Fibroblast of skin of abdomen (primary cell): ENCODE measurements around the gene CNNM4.
"Not testable (repeated sequence)": the region's sequence is repeated elsewhere in the genome, so short reads cannot be mapped to it uniquely, and the experiment has no call there.

ENCODE experiments used
- DNase-seq: peaks from one replicate; pipeline ENCODE4 v3.0.0-alpha.2; 2013

Gene CNNM4

DNA sequence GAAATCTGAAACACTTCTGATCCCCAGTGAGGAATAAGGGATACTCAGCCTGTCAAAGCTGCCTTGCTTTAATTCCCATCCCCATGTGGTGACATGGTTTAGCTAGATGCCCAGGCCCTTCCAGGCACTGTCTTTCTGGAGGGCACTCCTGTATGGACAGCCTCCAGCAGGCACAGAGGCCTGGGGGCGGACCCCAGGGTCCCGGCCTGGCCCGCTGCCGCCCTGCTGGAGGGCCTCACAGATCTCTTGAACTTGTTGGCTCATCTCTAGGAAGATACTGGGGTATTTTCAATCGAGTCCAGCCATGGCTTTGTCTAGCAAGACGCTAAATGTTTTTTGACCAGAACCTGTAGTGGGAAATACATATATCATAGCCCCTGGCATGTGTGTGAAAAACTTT lies 34.4 kb downstream of the CNNM4 start:
- no peak for DNase-seq

DNA sequence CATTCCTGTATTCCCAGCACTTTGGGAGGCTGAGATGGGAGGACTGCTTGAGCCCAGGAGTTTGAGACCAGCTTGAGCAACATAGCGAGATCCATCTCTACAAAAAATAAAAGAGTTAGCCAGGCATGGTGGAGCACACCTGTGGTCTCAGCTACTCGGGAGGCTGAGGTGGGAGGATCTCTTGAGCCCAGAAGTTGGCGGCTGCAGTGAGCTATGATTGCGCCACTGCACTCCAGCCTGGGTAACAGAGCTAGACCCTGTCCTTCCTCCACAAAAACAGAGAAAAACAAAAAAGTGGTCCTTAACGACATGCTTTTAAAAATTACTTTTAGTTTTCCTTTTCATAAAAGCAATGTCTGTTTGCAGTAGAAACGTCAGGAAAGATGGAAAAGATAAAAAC lies 35.8 kb downstream of the CNNM4 start:
- not testable (repeated sequence) for DNase-seq

DNA sequence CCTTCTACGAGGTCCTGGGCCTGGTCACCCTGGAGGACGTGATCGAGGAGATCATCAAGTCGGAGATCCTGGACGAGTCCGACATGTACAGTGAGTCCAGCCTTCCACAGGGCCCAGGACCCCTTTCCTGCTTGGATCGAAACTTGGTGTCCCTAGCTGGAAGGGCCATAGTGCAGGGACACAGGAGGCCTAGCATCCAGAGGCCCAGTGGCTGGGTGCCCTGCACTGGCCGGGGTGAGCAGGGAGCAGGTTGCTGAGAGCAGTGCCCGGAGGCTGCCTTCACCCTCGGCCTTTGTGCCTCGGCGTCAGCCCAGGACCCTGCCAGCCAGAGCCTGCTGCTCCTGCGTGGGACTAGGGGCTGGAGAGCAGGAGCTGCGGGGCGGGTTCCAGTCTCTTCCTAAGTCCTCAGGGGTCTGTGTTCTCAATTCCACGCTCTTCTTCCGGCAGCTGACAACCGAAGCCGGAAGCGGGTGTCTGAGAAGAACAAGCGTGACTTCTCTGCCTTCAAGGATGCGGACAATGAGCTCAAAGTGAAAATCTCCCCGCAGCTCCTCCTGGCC lies 36.4 kb downstream of the CNNM4 start:
- DNase-seq = no peak

DNA sequence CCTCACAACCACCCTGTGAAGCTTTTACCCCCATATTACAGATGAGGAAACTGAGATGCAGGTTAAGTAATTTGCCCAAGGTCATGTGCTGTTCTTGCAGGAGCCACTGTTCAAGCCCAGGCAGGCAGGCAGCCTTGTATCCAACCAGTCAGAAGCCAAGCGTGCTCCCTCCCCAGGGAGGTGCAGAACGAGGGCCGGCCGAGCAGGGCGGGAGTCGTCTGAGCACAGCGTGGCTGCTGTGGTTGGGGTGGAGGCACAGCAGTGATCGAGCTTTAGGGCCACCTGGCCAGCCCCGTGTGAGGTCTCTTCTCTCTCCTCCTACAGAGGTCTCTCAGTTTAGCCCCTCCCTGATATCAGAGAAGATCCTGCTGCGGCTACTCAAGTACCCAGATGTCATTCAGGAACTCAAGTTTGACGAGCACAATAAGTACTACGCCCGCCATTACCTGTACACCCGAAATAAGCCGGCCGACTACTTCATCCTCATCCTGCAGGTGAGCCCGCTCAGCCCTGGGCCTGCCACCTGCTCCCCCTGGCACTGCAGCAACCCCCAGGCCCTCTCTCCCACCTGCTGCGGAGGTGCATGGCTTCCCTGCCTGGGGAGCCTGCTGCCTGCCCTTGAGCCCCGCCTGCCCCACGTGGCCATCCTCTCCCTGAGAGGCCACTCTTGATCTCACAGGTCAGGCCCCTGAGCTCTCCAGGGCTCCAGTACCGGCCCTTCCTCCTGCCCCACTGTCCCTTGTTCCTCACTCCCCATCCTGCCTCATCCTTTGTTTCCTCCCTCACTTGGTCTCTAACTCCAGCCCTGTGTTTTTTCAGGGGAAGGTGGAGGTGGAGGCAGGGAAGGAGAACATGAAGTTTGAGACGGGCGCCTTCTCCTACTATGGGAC lies 38.3 kb downstream of the CNNM4 start:
- no peak for DNase-seq

DNA sequence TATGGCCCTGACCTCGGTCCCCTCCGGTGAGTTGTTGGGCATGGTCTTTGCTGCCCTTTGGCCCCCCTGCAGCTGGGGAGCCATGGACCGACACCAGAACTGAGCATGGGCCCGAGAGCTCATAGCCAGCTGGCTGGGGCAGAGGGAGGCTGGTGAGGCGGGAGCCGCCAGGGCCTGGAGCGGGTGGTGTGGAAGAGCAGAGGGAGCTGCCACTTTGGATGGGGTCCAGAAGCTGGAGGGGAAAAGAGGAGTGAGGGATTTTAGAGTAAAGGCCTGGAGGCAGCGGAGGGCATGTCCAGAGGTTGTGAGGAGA lies 38.9 kb downstream of the CNNM4 start:
- DNase-seq = no peak

DNA sequence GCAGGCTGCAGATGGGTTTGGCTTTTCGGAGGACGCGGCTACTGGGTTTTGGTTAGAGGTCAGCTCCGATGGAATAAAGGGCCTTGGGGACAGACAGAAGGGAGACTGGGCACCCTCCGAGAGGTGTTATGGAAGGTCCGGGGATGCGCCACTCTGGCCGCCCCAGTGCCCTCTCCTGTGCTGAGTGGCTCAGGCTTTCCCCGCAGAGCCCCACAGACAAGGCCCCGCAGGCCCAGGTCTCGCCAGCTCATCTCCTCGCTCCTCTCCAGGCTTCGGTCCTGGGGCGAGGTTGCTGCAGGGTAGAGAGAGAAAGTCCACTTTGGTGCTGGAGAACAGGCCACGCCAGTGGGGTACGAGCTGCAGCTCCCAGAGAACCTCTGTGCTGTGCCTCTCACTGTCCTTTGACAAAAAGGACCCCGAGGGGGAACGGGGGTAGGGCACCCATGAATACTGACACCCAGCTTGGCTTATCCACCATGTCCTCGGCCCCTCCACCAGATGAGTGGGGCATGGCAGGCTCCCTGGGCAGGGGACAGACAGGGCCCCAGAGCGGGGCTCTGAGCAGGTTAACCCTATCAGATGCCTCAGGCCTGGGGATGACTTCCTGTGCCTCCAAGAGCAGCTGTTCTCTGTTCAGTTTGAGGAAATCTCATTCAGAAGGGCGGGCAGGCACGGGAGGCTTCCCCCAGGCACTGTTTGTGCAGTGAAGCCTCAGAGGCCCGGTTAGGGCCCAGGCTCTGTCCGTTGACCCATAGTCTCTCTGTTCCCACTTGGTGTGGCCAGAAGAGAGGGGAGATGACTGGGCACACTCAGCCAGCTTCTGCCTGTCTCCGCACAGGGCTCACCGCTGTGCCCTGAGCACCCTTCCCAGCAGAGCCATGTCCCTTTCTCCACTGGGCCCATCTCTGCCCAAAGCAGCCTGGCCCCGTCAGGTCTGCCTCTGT lies 39.6 kb downstream of the CNNM4 start:
- no peak for DNase-seq

DNA sequence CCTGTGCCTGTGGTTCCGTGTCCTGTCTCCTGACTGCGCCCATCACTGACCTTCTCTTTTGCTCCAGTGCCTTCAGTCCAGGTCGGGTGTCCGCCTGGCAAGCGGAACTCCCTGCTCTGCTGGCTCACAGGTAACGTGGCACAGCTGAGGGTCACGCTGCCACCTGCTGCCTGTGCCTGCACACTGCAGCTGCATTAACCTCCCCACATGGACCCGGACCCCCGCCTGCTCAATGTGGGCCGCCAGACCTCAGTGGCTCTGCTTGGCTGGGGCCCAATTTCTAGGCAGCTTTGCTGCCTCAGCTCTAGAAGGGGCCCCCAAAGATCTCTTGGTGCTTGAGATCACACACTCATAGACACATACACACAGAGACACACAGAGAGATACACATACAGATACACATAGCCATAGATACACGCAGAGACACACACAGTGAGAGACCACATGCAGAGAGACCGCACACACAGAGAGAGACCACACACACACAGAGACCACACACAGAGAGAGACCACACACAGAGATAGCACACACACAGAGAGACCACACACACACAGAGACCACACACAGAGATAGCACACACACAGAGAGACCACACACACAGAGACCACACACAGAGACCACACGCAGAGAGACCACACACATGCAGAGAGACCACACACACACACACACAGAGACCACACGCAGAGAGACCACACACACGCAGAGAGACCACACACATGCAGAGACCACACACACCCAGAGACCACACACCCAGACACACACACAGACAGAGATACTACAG lies 40.5 kb downstream of the CNNM4 start:
- peak; percentile 36 for DNase-seq

DNA sequence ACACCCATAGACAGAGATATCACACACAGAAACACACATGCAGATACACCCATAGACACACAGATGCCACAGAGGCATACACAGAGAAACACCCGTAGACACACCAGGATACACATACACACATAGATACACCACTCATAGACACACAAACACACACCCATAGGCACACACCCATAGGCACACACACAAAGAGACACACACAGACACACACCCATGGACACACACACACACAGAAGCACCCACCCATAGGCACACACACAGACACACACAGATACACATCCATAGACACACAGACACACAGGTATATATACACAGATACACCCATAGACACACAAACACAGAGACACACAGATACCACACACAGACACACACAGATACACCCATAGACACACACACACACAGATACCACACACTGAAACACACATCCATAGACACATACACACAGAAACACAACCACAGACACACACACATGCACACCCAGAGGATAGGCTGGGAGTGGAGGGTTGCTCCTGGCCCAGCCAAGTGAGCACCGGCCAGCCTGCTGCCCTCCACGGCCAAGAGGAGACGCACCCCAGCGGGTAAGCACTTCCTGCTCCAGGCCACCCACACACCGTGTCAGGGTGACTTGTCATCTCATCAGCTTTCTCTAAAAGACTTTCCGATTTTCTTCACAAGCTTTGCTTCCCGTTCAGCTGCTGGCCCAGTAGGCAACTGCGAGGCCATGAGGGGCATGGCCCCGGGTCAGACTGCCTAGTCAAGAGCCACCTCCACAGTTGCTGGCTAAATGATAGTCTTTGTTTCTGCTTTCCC lies 41.3 kb downstream of the CNNM4 start:
- no peak for DNase-seq

DNA sequence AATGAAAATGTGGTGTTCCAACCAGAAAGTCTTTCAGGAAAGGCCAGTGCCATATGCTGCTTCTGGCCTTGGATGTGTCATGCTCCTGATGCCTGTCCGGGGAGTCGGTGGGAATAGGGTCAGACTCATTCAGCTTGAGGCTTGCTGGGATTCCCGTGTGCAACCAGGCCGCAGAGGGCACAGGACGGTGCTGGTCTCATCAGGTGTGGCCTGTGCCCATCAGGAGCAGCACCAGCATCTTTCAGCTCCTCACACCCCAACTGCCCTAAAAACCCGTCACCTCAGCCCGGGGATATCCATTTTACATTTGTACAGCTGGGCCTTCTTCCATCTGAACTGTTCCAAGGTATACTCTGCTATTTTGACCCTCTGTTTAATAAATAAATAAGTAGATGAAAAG lies 42.0 kb downstream of the CNNM4 start:
- no peak for DNase-seq

DNA sequence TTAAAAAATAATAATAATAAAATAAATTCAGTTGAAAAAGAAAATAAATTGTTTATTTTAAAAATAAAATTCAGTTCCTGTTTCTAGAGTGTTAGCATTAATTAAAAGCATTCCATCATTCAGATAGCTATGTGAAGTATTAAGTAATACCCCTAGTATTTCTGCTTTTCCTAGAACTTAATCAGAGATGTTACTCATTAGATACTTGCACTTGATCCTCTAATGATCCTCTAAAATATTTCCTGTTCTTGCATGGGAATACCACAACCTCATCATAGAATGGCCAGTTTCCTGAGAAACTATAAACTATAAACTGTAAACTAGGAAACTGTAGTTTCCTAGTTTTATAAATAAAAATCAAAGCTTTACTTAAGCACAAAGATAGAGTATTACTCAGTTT lies 44.3 kb downstream of the CNNM4 start:
- no peak for DNase-seq

DNA sequence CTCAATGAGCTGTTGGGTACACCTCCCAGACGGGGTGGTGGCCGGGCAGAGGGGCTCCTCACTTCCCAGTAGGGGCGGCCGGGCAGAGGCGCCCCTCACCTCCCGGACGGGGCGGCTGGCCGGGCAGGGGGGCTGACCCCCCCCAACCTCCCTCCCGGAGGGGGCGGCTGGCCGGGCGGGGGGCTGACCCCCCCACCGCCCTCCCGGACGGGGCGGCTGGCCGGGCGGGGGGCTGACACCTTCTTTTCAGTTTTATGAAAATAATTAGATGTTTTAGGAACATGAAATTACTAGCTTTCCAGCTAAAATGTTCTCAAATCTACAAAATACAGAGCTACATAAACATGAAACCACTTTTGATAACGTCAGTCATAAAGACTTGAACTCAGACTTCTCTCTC lies 45.2 kb downstream of the CNNM4 start:
- not testable (repeated sequence) for DNase-seq

DNA sequence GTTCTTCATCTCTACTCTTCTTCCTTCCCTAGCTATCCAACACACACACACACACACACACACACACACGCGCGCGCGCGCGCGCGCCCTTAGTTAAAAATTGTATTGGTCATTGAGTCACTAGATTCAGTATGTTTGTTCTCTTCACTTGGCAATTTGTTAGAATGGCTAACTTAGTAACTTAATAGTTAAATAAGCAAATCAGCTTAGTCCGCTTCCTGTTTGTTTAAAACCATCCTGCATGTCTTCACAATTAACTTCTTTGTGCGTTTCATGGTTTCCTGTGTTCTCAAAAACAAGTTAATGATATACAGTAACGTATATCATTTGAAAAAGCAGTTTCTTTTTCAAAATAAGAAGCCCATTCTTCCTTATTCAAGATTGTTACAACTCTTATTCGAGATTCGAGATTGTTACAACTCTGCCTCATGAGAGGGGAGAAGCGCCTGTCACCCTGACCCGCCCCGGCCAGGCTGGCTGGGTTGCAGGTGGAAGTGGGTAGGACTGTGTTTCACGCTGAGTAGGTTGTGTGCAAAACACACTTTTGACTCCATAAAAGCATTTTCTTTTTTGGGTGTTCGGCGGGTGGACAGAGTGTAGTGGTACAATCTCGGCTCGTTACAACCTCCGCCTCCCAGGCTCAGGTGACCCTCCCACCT lies 45.9 kb downstream of the CNNM4 start:
- DNase-seq = no peak

DNA sequence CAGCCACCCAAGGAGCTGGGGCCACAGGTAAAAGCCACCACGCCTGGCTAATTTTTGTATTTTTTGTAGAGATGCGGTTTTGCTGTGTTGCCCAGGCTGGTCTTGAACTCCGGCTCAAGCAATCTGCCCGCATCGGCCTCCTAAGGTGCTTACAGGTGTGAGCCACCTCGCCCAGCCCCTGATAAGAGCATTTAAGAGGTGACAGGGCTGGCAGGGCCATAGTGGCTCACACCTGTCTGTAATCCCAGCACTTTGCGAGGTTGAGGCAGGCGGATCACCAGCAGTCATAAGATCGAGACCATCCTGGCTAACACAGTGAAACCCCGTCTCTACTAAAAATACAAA lies 46.4 kb downstream of the CNNM4 start:
- DNase-seq = no peak

DNA sequence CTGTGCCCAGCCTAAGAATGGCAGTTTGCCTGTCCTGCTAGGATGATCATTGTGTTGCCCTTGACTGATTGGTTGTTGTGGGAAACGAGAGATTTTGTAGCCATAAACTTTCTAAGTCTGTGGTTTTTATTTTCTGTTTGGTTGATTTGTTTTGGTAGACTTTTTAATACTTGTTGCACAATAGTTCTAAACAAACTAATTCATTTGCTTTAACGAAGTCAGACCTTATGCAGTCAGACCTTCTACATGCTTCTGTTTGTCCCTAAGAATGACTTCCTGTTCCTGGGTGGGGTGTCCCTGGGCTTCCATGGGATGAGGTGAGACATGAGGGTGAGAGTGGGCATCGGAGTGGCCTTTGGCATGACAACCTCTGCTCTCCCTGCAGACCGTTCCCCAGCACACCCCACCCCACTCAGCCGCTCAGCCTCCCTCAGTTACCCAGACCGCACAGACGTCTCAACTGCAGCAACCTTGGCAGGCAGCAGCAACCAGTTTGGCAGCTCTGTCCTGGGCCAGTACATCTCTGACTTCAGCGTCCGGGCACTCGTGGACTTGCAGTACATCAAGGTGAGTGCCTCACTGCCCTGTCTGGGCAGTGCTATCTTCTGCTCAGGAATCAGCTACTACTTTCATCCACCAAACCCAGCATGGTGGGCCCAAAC lies 47.6 kb downstream of the CNNM4 start:
- no peak for DNase-seq

DNA sequence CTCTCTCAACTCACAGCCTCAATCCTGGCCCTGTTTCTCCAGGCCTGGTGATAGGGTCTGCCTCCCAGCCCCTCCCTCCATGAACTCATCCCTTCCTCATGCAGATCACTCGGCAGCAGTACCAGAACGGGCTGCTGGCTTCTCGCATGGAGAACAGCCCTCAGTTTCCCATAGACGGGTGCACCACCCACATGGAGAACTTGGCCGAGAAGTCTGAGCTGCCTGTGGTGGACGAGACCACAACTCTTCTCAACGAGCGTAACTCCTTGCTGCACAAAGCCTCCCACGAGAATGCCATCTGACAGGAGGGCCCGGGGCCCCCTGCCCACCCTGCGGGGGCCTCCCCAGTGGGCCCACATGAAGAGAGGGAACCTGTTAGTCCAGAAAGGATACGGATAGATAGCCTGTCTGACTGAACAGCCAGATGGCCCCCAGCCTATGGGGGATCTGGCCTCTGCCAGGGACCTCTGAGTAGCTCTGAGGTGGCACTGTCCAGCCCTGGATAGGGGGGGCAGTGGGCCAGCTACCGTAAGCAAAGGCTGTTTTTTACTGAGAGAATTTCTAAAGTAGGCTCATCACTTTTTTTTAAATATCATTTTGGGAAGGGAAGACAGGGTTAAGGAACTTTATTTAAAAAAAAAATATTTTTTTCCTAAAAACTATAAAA lies 48.6 kb downstream of the CNNM4 start:
- no peak for DNase-seq

DNA sequence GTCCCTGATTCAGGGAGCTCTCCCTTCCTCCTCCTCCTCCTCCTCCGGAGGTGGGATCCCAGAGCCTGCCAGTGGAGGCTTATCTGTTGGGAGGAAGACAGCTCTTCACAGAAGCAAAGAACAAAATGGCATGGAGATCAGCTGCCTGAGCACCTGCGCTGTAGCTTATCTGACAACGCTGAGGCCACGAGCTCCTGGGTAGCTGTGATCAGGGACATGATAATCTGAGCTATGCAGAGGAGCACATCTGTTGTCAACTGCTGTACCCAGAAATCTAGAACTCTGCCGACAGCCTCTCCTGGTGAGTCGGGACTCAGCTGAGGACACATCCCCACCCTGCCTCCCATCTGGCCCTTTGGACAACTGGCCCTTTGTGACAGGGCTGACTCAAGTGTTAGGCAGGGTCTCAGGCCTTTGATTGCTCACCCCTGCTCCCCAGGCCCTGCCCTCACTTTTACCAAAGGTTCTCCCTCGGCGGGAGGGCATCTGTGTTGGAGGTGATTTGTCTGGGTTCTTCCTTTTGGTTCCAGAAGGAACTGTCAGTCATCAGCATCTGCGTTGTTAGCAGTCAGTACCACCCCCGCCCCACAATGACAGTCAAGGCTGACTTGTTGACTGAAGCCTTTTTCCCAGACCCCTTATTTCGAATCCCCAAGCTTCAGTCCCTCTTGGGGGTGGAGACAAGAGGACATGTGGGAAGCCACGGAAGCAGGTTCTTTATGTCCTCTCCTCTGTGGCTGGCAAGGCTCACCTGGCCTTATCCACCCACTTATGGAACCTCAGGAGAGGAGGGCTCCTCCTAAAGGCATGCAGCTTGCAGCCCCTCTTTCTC lies 49.5 kb downstream of the CNNM4 start:
- DNase-seq = no peak

DNA sequence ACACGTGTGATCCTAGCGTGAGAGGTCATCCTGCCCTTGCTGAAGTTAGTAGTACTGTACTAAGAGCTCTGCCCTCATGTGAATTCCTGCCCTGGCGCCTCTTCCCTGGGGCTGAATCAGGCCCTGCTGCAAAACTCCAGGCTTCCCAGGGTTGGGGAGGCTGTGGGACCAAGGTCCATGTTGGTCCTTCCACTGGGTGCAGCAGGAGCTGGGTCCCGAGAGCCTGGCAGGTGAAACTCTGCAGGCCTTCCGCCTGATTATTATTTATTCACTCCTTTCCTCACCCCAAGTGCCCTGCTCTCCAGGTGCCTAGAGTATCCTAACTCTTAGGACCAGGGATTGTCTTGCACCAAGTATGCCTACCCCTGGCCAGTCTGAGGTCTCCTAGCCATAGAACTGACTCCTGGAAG lies 50.1 kb downstream of the CNNM4 start:
- DNase-seq = no peak

DNA sequence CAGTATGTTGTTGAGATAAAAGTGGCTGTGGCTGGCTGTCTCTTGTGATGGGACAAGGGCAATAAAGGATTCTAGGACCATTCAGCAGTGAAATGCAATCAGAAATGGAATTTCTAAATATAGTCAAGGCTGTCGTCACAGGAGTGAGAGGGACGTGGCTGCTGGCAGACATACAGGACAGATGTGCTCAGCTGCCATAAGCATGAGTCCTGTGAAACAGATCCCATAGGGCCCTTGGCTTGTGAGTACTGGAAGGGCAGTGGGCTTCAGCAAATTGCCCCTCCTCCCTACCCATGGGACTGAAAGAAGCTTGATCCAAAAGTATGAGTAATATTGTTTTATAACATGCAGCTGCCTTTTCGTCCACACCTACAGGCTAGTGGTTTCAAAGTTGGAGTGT lies 51.2 kb downstream of the CNNM4 start:
- DNase-seq = peak; percentile 59

DNA sequence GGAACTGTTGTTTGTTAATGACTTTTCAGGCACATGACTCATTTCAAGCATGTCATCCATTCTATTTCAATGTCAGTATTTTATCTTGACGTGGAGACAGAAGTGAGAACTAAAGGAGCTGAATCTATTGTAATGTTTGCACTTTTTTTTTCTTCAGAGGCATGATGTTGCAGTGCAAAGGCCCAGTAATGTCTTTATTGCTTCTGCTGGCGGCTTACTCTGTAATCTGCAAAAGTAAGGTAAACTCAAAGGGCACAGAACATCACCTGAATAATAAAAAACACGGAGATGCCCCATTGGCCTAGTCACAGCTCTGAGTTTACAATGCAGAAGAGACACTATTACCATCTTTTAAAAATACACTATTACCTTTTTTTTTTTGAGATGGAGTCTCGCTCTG lies 53.0 kb downstream of the CNNM4 start:
- DNase-seq = no peak
